ENCODE data around the gene CAPN11. TPM values are rescaled to one million over a fixed set of nuclear protein-coding genes. Genes with fewer than 3 reads are reported as not detected.

CAPN11 gene
- total and polyA plus RNA-seq, 10 of the 15 experiments (the other 5 are each of a cell fraction or from before 2014, with no cell fraction given) = 0.05 to 0.44 (median 0.31) TPM

GRCh38 chr6:44167567-44167966 lies 8.9 kb downstream of the CAPN11 start:
- H3K9me3 ChIP-seq (replicated peaks; ENCODE audit: control insufficient read depth, insufficient read depth, low read length) = no peaks in the 10 kb centered on the region
- ChIA-PET RAD21 (ENCODE audit: unreplicated experiment) (no interaction called here), SMC1A (ENCODE audit: uncharacterized antibody, unreplicated experiment) (no interaction called here), POLR2A (interaction anchor here (0.6 kb wide), 1 partner anchor 1444 kb away, joined by 5 read pairs; no protein-coding TSS in a partner anchor), CTCF (interaction anchor here (0.6 to 8.6 kb wide), 5 partner anchors 16 to 137 kb away, joined by 3 to 117 read pairs (median 4); no protein-coding TSS in a partner anchor)
- peaks cover 0 to 4% of the 10 kb centered on the region in 2 experiments; a peak in 3 of 4 replicates for H3K27me3 ChIP-seq (replicated peaks in 1 of 2; ENCODE audit: control insufficient read depth in 2 of 2, insufficient read depth in 2 of 2, low read length in 1 of 2)
- BruUV-seq (replicated peaks) = no TSS peak
- no peaks in the 10 kb centered on the region for H3K36me3 ChIP-seq (ENCODE audit: control insufficient read depth in 2 of 2, insufficient read depth in 2 of 2, low read length in 1 of 2)
- no peaks in the 10 kb centered on the region for H4K20me1 ChIP-seq (ENCODE audit: control insufficient read depth, insufficient read depth)
- H3K27ac ChIP-seq (ENCODE audit: control insufficient read depth, insufficient read depth) = no peak overlapping the region
- WGBS (ENCODE audit: insufficient coverage, insufficient replicate concordance, low lambda C conversion rate, missing lambda C conversion rate) = 27% methylated on average over 1 of the region's 1 CpG
- no peak overlapping the region for H2AFZ ChIP-seq (ENCODE audit: control insufficient read depth, low read depth, low read length)
- no peak for TF ChIP-seq ZNF622 (IDR thresholded peaks at IDR 0.05)
- no peak overlapping the region for H3K4me3 ChIP-seq
- ATAC-seq (no peak), DNase-seq (ENCODE audit: low read depth, low spot score) (no peak), FAIRE-seq (no peak)
- intact Hi-C loops (cut with micrococcal nuclease; ENCODE audit: unreplicated experiment) (no loop called here), in situ Hi-C loops (cut with MboI) (no loop called here)
- H3K4me2 ChIP-seq (ENCODE audit: control insufficient read depth, insufficient read depth) = no peak overlapping the region
- H3K4me1 ChIP-seq (ENCODE audit: control insufficient read depth, insufficient read depth, low read length) = no peaks in the 10 kb centered on the region
- H3K79me2 ChIP-seq (ENCODE audit: control insufficient read depth, insufficient read depth, low read length) = no peaks in the 10 kb centered on the region
- H3K9ac ChIP-seq (ENCODE audit: control insufficient read depth, insufficient read depth, low read length) = no peak overlapping the region

GRCh38 chr6:44169154-44169553 lies 10.5 kb downstream of the CAPN11 start:
- POLR2A ChIA-PET = no interaction called here
- 55% methylated on average over 9 of the region's 9 CpGs for WGBS (ENCODE audit: insufficient coverage, insufficient replicate concordance, low lambda C conversion rate, missing lambda C conversion rate)
- Histone ChIP-seq H4K20me1 (ENCODE audit: control insufficient read depth, insufficient read depth) (no peaks in the 10 kb centered on the region), H3K4me1 (ENCODE audit: control insufficient read depth, insufficient read depth, low read length) (peaks cover 3% of the 10 kb centered on the region; the same call in 1 of the 2 replicates), H3K4me3 (no peak overlapping the region), H3K79me2 (ENCODE audit: control insufficient read depth, insufficient read depth, low read length) (no peaks in the 10 kb centered on the region), H3K9ac (ENCODE audit: control insufficient read depth, insufficient read depth, low read length) (no peak overlapping the region), H3K4me2 (ENCODE audit: control insufficient read depth, insufficient read depth) (no peak overlapping the region), H3K9me3 (replicated peaks; ENCODE audit: control insufficient read depth, insufficient read depth, low read length) (no peaks in the 10 kb centered on the region), H3K36me3 (ENCODE audit: control insufficient read depth in 2 of 2, insufficient read depth in 2 of 2, low read length in 1 of 2) (no peaks in the 10 kb centered on the region), H3K27ac (ENCODE audit: control insufficient read depth, insufficient read depth) (no peak overlapping the region), H2AFZ (ENCODE audit: control insufficient read depth, low read depth, low read length) (no peak overlapping the region), H3K27me3 (replicated peaks in 1 of 2; ENCODE audit: control insufficient read depth in 2 of 2, insufficient read depth in 2 of 2, low read length in 1 of 2) (peaks cover 0 to 4% of the 10 kb centered on the region in 2 experiments; a peak in 3 of 4 replicates)
- CTCF ChIA-PET = interaction anchor here (0.8 to 8.6 kb wide), 8 partner anchors 66 to 167 kb away, joined by 3 to 117 read pairs (median 4); partner anchors contain the start of gene AARS2
- intact Hi-C loops (cut with micrococcal nuclease; ENCODE audit: unreplicated experiment) (no loop called here), in situ Hi-C loops (cut with MboI) (no loop called here)
- SMC1A ChIA-PET (ENCODE audit: uncharacterized antibody, unreplicated experiment) = interaction anchor here (1.2 to 2.0 kb wide), 4 partner anchors 56 to 169 kb away, joined by 3 to 11 read pairs (median 4); partner anchors contain the start of gene HSP90AB1
- no peak for ATAC-seq
- no peak for FAIRE-seq
- DNase-seq (ENCODE audit: low read depth, low spot score) = no peak
- no TSS peak for BruUV-seq (replicated peaks)
- RAD21 ChIA-PET (ENCODE audit: unreplicated experiment) = interaction anchor here (0.7 to 1.2 kb wide), 4 partner anchors 66 to 169 kb away, joined by 3 to 5 read pairs (median 4); no protein-coding TSS in a partner anchor
- no peak for TF ChIP-seq GABPA (IDR thresholded peaks at IDR 0.05; ENCODE audit: low read depth)
- no peak for TF ChIP-seq KLF5 (IDR thresholded peaks at IDR 0.05; ENCODE audit: partially characterized antibody)
- no peak for TF ChIP-seq KAT2A (conservative IDR thresholded peaks at IDR 0.05; ENCODE audit: control insufficient read depth, low read depth, low read length)
- TF ChIP-seq IKZF1 (conservative IDR thresholded peaks at IDR 0.05) = no peak
- no peak for TF ChIP-seq ZBTB4 (CRISPR knock-in tag; IDR thresholded peaks at IDR 0.05)
- no peak for TF ChIP-seq PKNOX1 (IDR thresholded peaks at IDR 0.05)
- TF ChIP-seq MYB (IDR thresholded peaks at IDR 0.05; ENCODE audit: borderline replicate concordance, low read depth, low read length) = no peak
- TF ChIP-seq PML (IDR thresholded peaks at IDR 0.05; ENCODE audit: low read length) = no peak
- TF ChIP-seq IRF5 (IDR thresholded peaks at IDR 0.05; ENCODE audit: borderline replicate concordance) = no peak
- TF ChIP-seq LARP7 (IDR thresholded peaks at IDR 0.05) = no peak
- no peak for TF ChIP-seq ASH2L (IDR thresholded peaks at IDR 0.05; ENCODE audit: borderline replicate concordance, low read depth)
- TF ChIP-seq BRCA1 (IDR thresholded peaks at IDR 0.05; ENCODE audit: low read depth, low read length) = no peak

Measured in GM12878 (cell line).